Thyroid gland (tissue), 4 donors: ENCODE measurements around the gene WDR93. TPM values are rescaled to one million over a fixed set of nuclear protein-coding genes. Genes with fewer than 3 reads are reported as not detected.

Experiments used
- DNase-seq, 2 donors: peaks; one replicate each; pipeline ENCODE4 v3.0.0-alpha.2; 2019
- H3K27ac ChIP-seq, 3 donors: fragments of 200-600 bp; sonication (generic); 1 replicate in 2 of 3; 2 replicates in 1 of 3; pipeline ENCODE4 v1.5.1; 2016 to 2019; ENCODE audit warnings: mild to moderate bottlenecking in 1 of 3, moderate library complexity in 1 of 3
- H3K27me3 ChIP-seq: fragments of 200-600 bp; sonication (generic); one replicate; pipeline ENCODE4 v1.5.1; 2019
- H3K36me3 ChIP-seq, 2 donors: fragments of 200-600 bp; sonication (generic); one replicate each; pipeline ENCODE4 v1.5.1; 2016 to 2019
- H3K4me1 ChIP-seq, 2 donors: fragments of 200-600 bp; sonication (generic); one replicate each; pipeline ENCODE4 v1.5.1; 2017 to 2019
- H3K4me3 ChIP-seq, 3 donors: fragments of 200-600 bp; sonication (generic); replicated peaks in 1 of 3; 1 replicate in 2 of 3; 2 replicates in 1 of 3; pipeline ENCODE4 v1.5.1; 2016; ENCODE audit warnings: mild to moderate bottlenecking in 1 of 3
- H3K9me3 ChIP-seq: fragments of 200-600 bp; sonication (generic); one replicate; pipeline ENCODE4 v1.5.1; 2017
- POLR2A ChIP-seq, 2 donors: fragments of 450-650 bp; IDR thresholded peaks; one replicate each; pipeline ENCODE4 v1.6.1; 2017; ENCODE audit warnings: antibody characterized with exemption in 2 of 2, mild to moderate bottlenecking in 2 of 2, moderate library complexity in 1 of 2
- WGBS, 2 donors: methylation state at CpG; one replicate each; pipeline ENCODE4 v1.1.5; 2017; 5-methylcytosine and 5-hydroxymethylcytosine counted together
- intact Hi-C: fragments of 100-400 bp; cut with DNase I; formaldehyde crosslinking; loops from one replicate; pipeline ENCODE4 v1.15.1; 2023
- total RNA-seq, 4 donors: library from RNA; depleted of rRNA; stranded (reverse); fragments of >200 nt; gene quantifications; one replicate each; pipeline ENCODE4 v1.2.3, GENCODE V29; 2016
- TF ChIP-seq, protein P1 (sequence below), 6 experiments: fragments of 200-600 bp in 3 of 6; fragments of 450-650 bp in 3 of 6; sonication (generic) in 3 of 6; IDR thresholded peaks; one replicate each; pipeline ENCODE4 v1.5.1; 2016 to 2019; ENCODE audit warnings: antibody characterized with exemption in 6 of 6, mild to moderate bottlenecking in 2 of 6, inconsistent platforms in 1 of 6, moderate library complexity in 1 of 6

The WDR93 gene
- total RNA-seq, 4 donors from 2014 or later, result 1.1 to 2.3 (median 2.3) TPM

GRCh38 chr15:89646416-89647141, 44.0 kb upstream of the WDR93 start:
- Histone ChIP-seq H3K36me3 (no peaks in the 10 kb centered on the region), H3K4me3 (no peak overlapping the region), H3K9me3 (no peaks in the 10 kb centered on the region), H3K27me3 (no peaks in the 10 kb centered on the region), H3K4me1 (peaks cover 0 to 4% of the 10 kb centered on the region in 2 donors), H3K27ac (no peak overlapping the region)
- WGBS, 2 donors, result 84 to 92% methylated on average over 16 to 18 of the region's 22 CpGs
- no peak for TF ChIP-seq POLR2A (IDR thresholded peaks at IDR 0.05)
- TF ChIP-seq, protein P1, sequence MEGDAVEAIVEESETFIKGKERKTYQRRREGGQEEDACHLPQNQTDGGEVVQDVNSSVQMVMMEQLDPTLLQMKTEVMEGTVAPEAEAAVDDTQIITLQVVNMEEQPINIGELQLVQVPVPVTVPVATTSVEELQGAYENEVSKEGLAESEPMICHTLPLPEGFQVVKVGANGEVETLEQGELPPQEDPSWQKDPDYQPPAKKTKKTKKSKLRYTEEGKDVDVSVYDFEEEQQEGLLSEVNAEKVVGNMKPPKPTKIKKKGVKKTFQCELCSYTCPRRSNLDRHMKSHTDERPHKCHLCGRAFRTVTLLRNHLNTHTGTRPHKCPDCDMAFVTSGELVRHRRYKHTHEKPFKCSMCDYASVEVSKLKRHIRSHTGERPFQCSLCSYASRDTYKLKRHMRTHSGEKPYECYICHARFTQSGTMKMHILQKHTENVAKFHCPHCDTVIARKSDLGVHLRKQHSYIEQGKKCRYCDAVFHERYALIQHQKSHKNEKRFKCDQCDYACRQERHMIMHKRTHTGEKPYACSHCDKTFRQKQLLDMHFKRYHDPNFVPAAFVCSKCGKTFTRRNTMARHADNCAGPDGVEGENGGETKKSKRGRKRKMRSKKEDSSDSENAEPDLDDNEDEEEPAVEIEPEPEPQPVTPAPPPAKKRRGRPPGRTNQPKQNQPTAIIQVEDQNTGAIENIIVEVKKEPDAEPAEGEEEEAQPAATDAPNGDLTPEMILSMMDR (IDR thresholded peaks at IDR 0.05), result no peak
- no peak for DNase-seq
- intact Hi-C loops, result loop anchor here (10.0 kb wide), 1 partner anchor 98 kb away; no protein-coding TSS in a partner anchor

- Histone ChIP-seq H3K4me3 (no peak overlapping the region), H3K4me1 (peaks cover 0 to 4% of the 10 kb centered on the region in 2 donors), H3K36me3 (no peaks in the 10 kb centered on the region), H3K27me3 (no peaks in the 10 kb centered on the region), H3K27ac (no peak overlapping the region), H3K9me3 (no peaks in the 10 kb centered on the region)
- WGBS, 2 donors, result 47 to 52% methylated on average over 25 of the region's 25 CpGs
- no peak for TF ChIP-seq POLR2A (IDR thresholded peaks at IDR 0.05)
- TF ChIP-seq, protein P1 (IDR thresholded peaks at IDR 0.05), result peak; percentile 61 to 84 (median 76)
- intact Hi-C loops, result loop anchor here (10.0 kb wide), 1 partner anchor 97 kb away; no protein-coding TSS in a partner anchor
- peak; percentile 78 to 80 for DNase-seq
Observed at GRCh38 chr15:89647191-89647851, 43.3 kb upstream of the WDR93 start.

DNA sequence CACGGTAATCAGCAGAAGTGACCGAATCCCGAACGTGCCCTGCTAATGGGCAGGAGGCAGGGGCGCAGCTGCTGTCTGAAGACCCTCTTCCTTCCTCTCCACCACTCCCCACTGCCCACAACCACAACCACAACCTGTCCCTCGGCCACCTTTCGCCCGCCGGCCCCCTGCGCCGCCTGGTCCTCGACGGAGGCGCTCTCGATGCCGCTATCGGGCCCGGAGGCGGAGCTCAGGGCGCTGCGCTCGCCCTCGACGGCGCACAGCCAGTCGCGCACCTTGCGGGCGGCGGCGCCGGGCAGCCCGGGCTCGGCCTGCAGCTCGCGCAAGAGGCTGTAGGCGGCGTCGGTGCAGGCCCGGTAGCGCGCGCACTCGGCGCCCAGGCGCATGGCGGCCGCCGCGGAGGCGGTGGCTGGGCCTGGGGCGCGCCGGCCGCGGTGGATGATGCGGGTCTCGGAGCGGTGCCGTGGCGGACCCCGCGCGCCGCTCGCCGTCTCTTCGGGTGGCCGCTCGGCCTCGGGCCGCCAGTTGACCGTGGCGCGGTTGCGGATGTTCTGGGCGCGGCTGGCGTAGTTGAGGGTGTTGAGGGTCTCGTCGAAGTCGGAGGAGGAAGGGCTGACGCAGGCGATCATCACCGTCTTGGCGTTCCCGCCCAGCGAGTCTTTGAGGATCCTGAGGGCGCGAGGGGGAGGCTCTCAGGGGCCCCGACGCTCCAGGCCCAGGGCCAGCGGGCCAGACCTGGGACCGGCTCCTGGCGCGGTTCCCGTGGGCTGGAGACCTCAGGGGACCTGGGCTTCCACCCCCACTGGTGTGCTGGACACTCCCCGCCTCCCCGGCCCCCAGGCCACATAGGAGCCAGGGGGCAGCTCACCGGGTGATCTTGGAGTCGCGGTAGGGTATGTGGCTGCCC, 42.3 kb upstream of the WDR93 start:
- Histone ChIP-seq H3K4me1 (peaks cover 0 to 4% of the 10 kb centered on the region in 2 donors), H3K36me3 (no peaks in the 10 kb centered on the region), H3K9me3 (no peaks in the 10 kb centered on the region), H3K27me3 (no peaks in the 10 kb centered on the region), H3K27ac (no peak overlapping the region), H3K4me3 (no peak overlapping the region)
- WGBS, 2 donors, result 83 to 89% methylated on average over 68 to 85 of the region's 102 CpGs
- intact Hi-C loops, result loop anchor here (10.0 kb wide), 1 partner anchor 96 kb away; no protein-coding TSS in a partner anchor
- no peak for DNase-seq
- TF ChIP-seq, protein P1 (IDR thresholded peaks at IDR 0.05), result no peak
- TF ChIP-seq POLR2A (IDR thresholded peaks at IDR 0.05), result no peak

- intact Hi-C loops, result loop anchor here (10.0 kb wide), 1 partner anchor 96 kb away; no protein-coding TSS in a partner anchor
- TF ChIP-seq, protein P1 (IDR thresholded peaks at IDR 0.05), result no peak
- no peak for TF ChIP-seq POLR2A (IDR thresholded peaks at IDR 0.05)
Observed at GRCh38 chr15:89649013-89649625, 41.5 kb upstream of the WDR93 start.

More at GRCh38 chr15:89649013-89649625, 41.5 kb upstream of the WDR93 start:
- Histone ChIP-seq H3K4me1 (peaks cover 0 to 4% of the 10 kb centered on the region in 2 donors), H3K27ac (no peak overlapping the region), H3K9me3 (no peaks in the 10 kb centered on the region), H3K36me3 (no peaks in the 10 kb centered on the region), H3K27me3 (no peaks in the 10 kb centered on the region), H3K4me3 (no peak overlapping the region)
- 94 to 95% methylated on average over 12 to 21 of the region's 37 CpGs for WGBS, 2 donors
- DNase-seq, result no peak
